ENCODE results near the gene EP400.
"Not testable (repeated sequence)": the region's sequence is repeated elsewhere in the genome, so short reads cannot be mapped to it uniquely, and the experiment has no call there.

The EP400 gene

DNA sequence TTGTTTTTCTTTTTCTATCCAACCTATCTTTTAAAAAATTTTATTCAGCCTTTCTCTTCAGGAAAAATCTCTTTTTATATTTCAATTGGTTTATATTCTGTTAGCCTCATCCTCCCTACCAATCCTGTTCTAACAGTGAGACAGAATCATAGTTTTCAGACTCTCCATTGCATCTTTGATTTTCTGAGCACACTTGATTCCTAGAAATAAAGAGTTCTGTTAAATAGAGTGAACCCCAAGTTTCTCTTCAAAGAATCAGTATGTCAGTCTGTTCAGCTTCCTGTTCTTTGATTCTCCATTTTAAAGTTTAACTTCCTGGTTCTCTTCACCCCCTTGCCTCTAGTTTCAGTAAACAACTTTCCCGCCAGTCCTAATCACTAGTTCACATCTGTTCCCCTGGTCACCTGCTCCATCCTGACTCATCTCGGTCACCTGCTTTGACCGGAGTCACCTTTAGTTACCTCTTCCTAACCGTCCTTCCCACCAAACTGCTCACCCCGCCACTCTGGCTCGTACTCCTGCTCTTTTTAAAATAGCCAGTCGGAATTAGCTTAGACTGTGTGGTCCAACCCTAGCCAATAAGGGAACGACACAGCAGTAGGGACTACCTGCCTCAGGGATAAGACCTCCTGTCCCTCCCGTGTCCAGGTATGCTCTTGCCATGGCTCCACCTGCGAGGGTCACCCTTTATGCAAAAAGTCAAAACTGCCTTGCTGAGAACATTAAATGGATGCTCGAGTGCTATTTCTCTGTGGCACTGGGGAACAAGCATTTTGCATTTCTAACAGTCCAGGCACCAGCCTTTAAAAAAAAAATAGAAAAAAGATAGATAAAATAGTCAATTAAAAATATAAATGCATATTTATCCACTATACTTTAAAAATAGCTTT lies 146.0 kb downstream of the EP400 start:
- no peak for DNase-seq

GRCh38 chr12:132099739-132100138 lies 150.0 kb downstream of the EP400 start:
- no peak for DNase-seq

- DNase-seq, result no peak
Measured at GRCh38 chr12:132100306-132101065, 150.7 kb downstream of the EP400 start.

GRCh38 chr12:132102297-132102696 lies 152.6 kb downstream of the EP400 start:
- no peak for DNase-seq

DNA sequence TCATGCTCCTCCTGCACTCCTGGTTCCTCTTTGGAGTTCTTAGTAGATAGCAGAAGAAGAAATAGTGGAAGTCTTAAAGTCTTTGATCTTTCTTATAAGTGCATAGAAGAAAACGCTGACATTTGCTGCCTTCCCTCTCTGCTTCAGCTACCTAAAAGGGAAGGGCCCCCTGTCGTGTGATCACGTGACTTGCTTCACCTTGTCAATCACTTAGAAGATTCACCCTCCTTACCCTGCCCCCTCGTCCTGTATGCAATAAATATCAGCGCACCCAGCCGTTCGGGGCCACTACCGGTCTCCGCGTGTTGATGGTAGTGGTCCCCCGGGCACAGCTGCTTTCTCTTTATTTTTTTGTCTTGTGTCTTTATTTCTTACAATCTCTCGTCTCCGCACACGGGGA lies 153.3 kb downstream of the EP400 start:
- not testable (repeated sequence) for DNase-seq

DNA sequence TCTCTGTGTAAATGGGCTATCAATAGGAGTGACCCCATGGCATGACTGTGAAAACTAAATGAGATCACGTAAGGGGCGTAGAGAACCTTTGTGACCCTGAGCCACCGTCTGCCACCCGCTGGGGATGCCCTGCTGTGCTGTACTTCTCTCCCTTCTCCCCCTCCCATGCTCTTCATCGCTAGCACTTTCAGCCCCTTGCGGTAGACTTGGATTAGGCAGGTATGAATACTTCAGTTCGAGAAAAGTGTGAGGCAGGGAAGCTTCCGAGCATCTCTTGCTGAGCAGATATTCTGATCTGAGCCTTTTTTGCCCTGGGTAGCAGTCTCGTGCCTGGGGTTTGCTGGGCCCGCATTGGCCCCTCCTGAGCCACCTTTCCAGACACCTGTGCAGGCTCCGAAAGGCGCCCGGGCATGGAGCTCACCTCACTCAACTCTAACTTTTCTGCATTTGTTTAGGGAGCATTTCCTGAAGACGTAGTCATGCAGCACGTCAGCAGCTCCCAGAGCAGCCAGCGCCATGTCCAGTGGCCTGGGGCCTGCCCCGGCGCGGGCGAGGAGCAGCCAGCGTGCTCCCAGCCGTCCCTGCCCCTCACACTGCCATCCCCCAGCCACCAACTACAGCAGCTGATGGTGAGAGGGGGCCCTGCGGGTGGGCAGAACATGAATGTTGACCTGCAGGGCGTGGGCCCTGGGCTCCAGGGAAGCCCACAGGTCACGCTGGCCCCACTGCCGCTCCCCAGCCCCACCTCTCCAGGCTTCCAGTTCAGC lies 154.0 kb downstream of the EP400 start:
- DNase-seq, result no peak

GRCh38 chr12:132105467-132105866 lies 155.7 kb downstream of the EP400 start:
- no peak for DNase-seq

- DNase-seq, result no peak
Measured at GRCh38 chr12:132106921-132107320, 157.2 kb downstream of the EP400 start.

DNA sequence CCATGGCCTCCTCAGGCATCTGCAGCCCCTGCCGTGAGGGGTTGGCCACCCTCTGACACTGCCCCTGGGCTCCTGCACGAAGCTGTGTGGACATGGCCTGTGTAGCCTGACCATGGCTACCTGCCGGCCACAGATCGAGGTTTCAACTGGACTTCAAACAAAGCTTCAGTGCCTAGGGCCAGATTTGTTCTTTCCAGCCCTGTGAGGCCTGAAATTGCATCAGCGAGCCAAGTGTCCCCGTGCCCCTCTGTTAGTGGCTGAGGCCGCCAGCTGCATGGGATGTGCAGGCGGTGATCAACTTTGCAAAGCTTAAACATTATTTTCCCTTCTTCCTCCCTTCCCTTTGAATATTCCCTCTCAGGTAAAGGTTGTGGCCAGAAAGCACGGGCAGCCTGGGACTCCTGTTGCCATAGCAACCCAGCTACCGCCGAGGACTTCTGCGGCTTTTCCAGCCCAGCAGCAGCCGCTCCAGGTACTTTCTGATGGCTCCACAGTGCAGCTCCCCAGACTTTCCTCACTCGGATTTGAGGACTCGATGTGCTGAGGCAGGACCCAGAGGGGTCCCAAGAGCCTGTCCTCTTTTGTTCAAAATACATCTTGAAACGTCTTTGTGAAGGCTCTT lies 158.6 kb downstream of the EP400 start:
- no peak for DNase-seq

GRCh38 chr12:132109741-132110140 lies 160.0 kb downstream of the EP400 start:
- DNase-seq, result peak in 2 of 3 donors; percentile 5 to 26

- no peak for DNase-seq
Measured at GRCh38 chr12:132110677-132111076, 160.9 kb downstream of the EP400 start.

- DNase-seq, result no peak
Measured at GRCh38 chr12:132111654-132112304, 162.0 kb downstream of the EP400 start.

DNA sequence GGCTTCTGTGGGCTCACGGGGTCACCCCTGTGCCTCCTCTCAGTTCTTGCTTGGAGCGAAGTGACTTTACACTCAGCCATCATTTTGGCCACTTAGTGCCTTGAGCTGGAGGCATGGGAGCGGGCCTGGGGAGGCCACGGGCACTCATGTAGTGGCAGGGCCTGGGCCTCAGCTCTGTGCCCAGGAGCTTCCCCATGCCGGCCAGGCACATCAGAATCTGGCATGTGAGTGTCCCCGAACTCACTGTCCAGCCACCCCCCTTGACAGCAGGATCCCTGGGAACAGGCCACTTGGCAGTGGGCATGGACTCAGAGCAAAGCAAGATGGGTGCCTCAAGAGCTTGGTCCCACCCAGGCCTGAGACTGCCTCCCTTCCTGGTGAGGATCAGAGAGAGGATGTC lies 164.9 kb downstream of the EP400 start:
- DNase-seq, result no peak

DNA sequence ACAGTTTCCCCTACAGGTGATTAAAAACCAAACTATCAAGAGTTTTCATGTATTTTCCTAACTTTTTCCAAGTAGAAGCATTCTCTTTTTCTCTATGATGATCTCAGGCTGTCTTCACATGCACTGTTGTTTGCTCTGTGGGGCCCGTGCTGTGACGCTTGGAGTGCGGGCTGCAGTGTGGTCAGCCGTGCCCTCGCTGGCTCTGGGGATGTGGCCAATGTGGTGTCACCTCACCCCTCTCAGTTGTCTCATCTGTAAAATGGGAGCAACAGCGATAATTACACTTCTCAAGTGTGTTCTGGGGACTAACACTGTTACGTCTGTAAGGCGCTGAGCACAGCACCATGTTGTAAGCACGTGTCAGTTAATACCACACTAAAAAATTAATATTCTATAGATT lies 165.8 kb downstream of the EP400 start:
- DNase-seq, result no peak

GRCh38 chr12:132116709-132117557 lies 167.2 kb downstream of the EP400 start:
- DNase-seq, result no peak

DNA sequence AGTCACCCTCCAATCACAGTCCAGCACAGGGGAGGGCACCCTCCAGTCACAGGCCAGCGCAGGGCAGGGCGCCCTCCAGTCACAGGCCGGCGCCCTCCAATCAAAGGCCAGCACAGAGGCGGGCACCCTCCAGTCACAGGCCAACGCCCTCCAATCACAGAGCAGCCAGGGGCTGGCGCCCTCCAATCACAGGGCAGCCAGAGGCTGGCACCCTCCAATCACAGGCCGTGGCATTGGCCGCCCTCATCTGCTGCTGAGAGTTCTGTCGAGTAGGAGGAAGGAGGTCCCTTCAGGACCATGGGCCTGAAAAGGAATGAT lies 167.8 kb downstream of the EP400 start:
- DNase-seq, result no peak

- DNase-seq, result no peak
Measured at GRCh38 chr12:132118876-132119275, 169.1 kb downstream of the EP400 start.

GRCh38 chr12:132121283-132121682 lies 171.5 kb downstream of the EP400 start:
- no peak for DNase-seq

DNA sequence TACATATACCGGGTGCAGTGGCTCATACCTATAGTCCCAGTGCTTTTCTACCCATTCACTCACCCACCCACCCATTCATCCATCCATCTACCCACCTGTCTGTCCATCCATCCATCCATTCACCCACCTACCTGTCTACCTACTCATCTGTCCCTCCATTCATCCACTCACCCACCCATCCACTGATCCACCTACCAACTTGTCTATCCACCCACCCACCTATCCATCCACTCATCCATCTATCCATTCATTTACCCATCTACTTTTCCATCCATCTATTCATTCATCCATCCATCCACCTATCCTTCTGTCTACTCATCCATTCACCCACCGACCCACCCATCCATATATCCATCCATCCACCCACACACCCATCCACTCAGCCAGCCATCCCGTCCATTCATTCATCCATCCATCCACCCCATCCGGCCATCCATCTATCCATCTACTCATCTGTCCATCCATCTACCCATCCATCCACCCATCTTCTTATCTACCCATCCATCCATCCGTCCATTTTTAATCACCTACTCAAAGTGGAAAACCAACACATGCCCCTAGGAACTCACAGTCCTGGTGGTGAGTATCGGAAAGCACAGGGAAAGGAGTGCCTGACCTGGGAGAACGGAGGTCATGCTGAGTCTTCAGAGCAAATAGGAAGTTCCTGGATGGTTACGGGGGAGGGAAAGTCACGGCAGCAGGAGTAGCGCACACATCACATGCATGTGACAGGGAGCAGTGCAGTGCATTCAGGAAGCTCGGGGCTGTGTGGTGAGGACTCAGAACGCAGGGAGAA lies 174.4 kb downstream of the EP400 start:
- peak in 1 of 3 donors; percentile 17 for DNase-seq

DNA sequence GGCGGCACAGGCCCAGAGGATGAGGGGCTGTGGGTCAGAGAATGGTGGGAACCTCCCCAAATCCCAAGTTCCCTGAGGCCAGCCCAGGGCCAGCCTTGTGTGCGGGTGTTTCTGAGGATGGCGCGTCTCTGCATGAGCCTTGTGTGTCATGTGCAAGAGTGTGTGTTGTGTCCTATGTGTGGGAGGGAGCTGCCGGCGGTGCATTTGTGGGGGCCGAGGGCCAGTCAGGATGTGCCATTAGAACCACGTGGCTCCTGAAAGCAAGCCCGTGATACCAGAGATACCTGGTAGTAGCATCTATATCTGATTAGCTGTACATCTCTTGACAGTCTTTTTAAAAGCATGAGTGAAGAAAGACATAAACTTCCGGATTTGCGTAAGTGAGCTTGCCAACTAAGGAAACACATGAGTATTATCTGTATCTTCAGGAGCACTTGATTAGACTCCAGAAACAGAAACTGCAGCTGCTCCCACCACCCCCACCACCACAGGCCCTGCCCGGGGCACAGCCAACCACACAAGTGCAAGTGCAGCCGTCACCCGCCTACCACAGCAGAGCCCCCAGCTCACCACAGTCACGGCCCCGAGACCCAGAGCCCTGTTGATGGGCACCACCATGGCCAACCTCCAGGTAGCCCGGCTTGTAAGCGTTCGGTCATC lies 175.2 kb downstream of the EP400 start:
- peak; percentile 42 to 49 (median 48) for DNase-seq
